Measurements from ENCODE around the gene EPHB1.

DNA sequence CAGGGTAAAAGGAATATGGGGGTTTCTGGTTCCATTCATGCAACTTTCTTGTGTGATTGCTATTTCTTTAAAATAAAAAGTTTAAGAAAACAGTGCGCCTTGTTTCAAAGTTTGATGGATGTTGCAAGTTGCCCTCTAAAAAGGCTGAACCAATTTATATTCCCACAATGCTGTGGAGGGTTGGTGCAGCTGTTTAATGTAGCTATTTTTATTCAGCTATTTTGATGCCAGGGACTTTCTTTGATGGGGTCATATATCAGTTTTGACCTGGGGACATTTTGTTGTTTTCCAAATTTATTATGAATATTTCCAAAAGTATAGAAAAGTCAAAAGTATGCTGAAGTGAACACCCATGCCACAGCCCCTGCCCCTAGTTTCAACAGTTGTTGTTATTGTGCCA, 20.5 kb downstream of the EPHB1 start:
- TF ChIP-seq AHR (CRISPR knock-in tag; IDR thresholded peaks at IDR 0.05) = no peak
- TF ChIP-seq, protein P1, sequence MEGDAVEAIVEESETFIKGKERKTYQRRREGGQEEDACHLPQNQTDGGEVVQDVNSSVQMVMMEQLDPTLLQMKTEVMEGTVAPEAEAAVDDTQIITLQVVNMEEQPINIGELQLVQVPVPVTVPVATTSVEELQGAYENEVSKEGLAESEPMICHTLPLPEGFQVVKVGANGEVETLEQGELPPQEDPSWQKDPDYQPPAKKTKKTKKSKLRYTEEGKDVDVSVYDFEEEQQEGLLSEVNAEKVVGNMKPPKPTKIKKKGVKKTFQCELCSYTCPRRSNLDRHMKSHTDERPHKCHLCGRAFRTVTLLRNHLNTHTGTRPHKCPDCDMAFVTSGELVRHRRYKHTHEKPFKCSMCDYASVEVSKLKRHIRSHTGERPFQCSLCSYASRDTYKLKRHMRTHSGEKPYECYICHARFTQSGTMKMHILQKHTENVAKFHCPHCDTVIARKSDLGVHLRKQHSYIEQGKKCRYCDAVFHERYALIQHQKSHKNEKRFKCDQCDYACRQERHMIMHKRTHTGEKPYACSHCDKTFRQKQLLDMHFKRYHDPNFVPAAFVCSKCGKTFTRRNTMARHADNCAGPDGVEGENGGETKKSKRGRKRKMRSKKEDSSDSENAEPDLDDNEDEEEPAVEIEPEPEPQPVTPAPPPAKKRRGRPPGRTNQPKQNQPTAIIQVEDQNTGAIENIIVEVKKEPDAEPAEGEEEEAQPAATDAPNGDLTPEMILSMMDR (CRISPR knock-in tag; IDR thresholded peaks at IDR 0.05) = no peak
- TF ChIP-seq SRF (IDR thresholded peaks at IDR 0.05; ENCODE audit: low read depth, low read length) = no peak
- no peak for TF ChIP-seq ZNF234 (CRISPR knock-in tag; conservative IDR thresholded peaks at IDR 0.05)
- TF ChIP-seq, protein P2, sequence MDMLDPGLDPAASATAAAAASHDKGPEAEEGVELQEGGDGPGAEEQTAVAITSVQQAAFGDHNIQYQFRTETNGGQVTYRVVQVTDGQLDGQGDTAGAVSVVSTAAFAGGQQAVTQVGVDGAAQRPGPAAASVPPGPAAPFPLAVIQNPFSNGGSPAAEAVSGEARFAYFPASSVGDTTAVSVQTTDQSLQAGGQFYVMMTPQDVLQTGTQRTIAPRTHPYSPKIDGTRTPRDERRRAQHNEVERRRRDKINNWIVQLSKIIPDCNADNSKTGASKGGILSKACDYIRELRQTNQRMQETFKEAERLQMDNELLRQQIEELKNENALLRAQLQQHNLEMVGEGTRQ (IDR thresholded peaks at IDR 0.05; ENCODE audit: low read depth, low read length) = no peak
- TF ChIP-seq, protein P2 (CRISPR knock-in tag; IDR thresholded peaks at IDR 0.05; ENCODE audit: borderline replicate concordance) = no peak
- no peak for TF ChIP-seq TCF12 (IDR thresholded peaks at IDR 0.05)
- no peak for TF ChIP-seq TCF12 (CRISPR knock-in tag; IDR thresholded peaks at IDR 0.05)
